HL-60 (cell line): ENCODE results near the gene NEK8.

ENCODE experiments used
- GABPA ChIP-seq: IDR thresholded peaks from 2 replicates; pipeline ENCODE4 v1.6.1; 2012; ENCODE audit warnings: low read depth
- POLR2AphosphoS5 ChIP-seq: IDR thresholded peaks from 2 replicates; pipeline ENCODE4 v1.6.1; 2012; ENCODE audit warnings: low read depth
- TF ChIP-seq, protein P1 (sequence below): IDR thresholded peaks from one replicate; pipeline ENCODE4 v1.5.1; 2011; ENCODE audit warnings: low read length, control low read depth, inconsistent platforms; ENCODE audit not compliant: insufficient read depth

DNA sequence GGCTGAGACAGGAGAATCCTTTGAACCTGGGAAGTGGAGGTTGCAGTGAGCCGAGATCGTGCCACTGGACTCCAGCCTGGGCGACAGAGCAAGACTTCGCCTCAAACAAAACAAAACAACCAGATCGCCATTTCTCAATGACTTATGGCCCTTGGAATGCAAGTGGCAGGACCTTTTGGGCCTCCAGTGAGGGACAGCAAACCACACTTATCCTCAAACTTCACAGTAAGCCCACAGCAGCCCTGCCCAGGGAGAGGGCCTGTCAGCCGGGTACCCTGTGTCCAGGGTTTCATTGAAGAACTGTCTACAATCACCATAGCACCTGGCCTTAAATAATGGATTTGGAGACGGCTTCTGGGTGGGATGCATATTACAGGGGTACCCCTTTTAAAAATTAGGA lies 26.9 kb downstream of the NEK8 start:
- TF ChIP-seq, protein P1, sequence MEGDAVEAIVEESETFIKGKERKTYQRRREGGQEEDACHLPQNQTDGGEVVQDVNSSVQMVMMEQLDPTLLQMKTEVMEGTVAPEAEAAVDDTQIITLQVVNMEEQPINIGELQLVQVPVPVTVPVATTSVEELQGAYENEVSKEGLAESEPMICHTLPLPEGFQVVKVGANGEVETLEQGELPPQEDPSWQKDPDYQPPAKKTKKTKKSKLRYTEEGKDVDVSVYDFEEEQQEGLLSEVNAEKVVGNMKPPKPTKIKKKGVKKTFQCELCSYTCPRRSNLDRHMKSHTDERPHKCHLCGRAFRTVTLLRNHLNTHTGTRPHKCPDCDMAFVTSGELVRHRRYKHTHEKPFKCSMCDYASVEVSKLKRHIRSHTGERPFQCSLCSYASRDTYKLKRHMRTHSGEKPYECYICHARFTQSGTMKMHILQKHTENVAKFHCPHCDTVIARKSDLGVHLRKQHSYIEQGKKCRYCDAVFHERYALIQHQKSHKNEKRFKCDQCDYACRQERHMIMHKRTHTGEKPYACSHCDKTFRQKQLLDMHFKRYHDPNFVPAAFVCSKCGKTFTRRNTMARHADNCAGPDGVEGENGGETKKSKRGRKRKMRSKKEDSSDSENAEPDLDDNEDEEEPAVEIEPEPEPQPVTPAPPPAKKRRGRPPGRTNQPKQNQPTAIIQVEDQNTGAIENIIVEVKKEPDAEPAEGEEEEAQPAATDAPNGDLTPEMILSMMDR, result no peak
- TF ChIP-seq GABPA (no peak), POLR2AphosphoS5 (no peak)
